ENCODE data around the gene GIT1.

Gene GIT1

DNA sequence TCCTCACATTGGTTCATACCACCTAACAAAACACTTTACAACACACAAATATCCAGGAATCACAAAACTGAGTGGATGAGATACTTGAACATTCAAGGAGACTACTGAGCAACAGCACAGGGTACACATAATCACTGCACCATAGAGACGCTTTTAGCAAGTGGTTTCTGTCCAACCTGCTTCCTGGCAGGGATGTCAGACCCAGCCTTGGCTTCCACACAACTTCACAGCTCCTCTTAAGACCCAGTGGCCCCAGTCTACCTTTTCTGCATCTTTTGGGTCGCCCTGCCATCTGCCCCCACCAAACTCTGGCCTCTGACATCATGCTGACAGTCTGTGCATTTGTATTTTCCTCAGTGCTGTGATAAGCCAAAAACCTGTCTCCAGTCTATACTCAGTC, 39.2 kb upstream of the GIT1 start:
- TF ChIP-seq TAF1 (IDR thresholded peaks at IDR 0.05; ENCODE audit: borderline replicate concordance, insufficient read depth, low read length): no peak
- TF ChIP-seq, protein P1, sequence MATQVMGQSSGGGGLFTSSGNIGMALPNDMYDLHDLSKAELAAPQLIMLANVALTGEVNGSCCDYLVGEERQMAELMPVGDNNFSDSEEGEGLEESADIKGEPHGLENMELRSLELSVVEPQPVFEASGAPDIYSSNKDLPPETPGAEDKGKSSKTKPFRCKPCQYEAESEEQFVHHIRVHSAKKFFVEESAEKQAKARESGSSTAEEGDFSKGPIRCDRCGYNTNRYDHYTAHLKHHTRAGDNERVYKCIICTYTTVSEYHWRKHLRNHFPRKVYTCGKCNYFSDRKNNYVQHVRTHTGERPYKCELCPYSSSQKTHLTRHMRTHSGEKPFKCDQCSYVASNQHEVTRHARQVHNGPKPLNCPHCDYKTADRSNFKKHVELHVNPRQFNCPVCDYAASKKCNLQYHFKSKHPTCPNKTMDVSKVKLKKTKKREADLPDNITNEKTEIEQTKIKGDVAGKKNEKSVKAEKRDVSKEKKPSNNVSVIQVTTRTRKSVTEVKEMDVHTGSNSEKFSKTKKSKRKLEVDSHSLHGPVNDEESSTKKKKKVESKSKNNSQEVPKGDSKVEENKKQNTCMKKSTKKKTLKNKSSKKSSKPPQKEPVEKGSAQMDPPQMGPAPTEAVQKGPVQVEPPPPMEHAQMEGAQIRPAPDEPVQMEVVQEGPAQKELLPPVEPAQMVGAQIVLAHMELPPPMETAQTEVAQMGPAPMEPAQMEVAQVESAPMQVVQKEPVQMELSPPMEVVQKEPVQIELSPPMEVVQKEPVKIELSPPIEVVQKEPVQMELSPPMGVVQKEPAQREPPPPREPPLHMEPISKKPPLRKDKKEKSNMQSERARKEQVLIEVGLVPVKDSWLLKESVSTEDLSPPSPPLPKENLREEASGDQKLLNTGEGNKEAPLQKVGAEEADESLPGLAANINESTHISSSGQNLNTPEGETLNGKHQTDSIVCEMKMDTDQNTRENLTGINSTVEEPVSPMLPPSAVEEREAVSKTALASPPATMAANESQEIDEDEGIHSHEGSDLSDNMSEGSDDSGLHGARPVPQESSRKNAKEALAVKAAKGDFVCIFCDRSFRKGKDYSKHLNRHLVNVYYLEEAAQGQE (IDR thresholded peaks at IDR 0.05; ENCODE audit: insufficient read depth in 1 of 2, low read depth in 2 of 2, low read length in 2 of 2): no peak
- TF ChIP-seq POLR2AphosphoS5 (IDR thresholded peaks at IDR 0.05; ENCODE audit: low read depth, low read length): no peak
- no peak for TF ChIP-seq SIN3A (IDR thresholded peaks at IDR 0.05; ENCODE audit: borderline replicate concordance, insufficient read depth, low read length)
- TF ChIP-seq FOXP2 (optimal IDR thresholded peaks at IDR 0.05; ENCODE audit: borderline replicate concordance, extremely low read depth, extremely low read length, insufficient read depth): no peak

DNA sequence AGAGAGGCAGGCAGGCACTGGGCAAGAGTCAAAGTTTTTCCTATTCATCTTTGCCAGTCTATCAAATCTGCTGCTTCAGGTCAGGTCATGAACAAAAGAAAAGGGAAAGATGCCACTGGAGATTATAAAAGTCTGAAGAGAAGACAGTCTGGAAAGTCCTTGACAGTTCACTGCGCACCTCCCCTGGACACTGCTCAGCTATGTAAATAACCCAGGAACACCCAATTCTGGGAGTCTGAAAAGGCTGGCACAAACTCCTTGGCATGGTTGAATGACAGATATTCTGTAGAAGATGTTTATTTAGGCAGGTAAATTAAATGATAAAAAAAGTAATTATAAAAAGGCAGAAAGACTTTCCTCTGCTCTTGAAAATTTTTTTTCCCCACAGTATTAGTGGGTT, 38.5 kb upstream of the GIT1 start:
- TF ChIP-seq SIN3A (IDR thresholded peaks at IDR 0.05; ENCODE audit: borderline replicate concordance, insufficient read depth, low read length) (no peak), TAF1 (IDR thresholded peaks at IDR 0.05; ENCODE audit: borderline replicate concordance, insufficient read depth, low read length) (no peak), POLR2AphosphoS5 (IDR thresholded peaks at IDR 0.05; ENCODE audit: low read depth, low read length) (no peak), FOXP2 (optimal IDR thresholded peaks at IDR 0.05; ENCODE audit: borderline replicate concordance, extremely low read depth, extremely low read length, insufficient read depth) (no peak)
- TF ChIP-seq, protein P1 (IDR thresholded peaks at IDR 0.05; ENCODE audit: insufficient read depth in 1 of 2, low read depth in 2 of 2, low read length in 2 of 2): no peak

DNA sequence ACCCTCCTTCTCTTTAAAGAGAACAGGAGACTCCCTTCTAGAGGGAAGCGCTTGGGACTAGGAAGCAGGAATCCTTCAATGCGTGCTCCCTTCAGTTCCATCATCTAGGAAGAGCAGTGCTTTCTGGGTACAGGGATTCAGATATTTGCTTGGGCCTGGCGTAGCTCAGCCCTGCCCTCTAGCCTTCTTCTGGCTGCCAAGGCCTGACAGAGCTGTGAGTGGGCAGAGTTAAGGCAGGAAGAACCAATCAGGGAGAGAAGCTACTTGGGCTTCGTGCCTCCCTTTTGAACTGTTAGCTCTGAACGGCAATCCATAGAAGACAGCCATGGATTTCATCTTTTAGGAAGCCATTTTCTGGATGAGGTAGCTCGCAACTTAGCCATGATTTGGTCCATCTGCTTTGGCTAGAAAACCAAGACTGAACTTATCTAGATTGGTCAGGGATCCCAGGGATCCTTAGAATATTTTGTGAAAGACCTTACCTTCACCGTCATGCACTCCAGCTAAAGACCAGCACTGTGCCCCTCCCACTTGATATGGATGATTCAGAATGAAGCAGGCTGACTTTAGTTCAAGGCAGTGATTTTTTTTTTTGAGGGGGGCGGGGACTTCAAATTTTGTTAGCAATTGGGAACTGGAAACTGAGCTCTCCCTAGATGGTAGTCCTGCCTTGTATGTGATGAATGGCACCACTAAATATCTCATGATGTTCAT, 35.7 kb upstream of the GIT1 start:
- TF ChIP-seq SIN3A (IDR thresholded peaks at IDR 0.05; ENCODE audit: borderline replicate concordance, insufficient read depth, low read length) (no peak), TAF1 (IDR thresholded peaks at IDR 0.05; ENCODE audit: borderline replicate concordance, insufficient read depth, low read length) (no peak)
- TF ChIP-seq, protein P1 (IDR thresholded peaks at IDR 0.05; ENCODE audit: insufficient read depth in 1 of 2, low read depth in 2 of 2, low read length in 2 of 2): no peak

DNA sequence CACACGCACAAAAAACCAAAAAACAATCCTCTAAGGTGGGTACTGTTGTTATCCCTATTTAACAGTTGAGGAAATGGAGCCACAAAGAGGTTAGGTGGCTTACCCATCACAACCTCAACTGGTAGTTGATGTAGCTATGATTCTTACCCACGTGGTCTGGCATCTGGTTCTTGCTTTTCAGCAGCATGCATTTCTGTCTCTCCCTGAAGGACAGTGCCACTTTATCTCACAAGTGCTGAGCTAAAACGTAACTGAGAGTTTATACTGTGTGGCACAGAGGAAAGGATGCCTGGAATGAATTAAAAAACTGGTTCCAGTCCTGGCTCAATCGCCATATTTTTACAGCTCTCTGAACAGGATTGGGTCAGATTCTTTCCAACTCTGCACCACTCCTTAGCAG, 35.1 kb upstream of the GIT1 start:
- no peak for TF ChIP-seq POLR2AphosphoS5 (IDR thresholded peaks at IDR 0.05; ENCODE audit: low read depth, low read length)
- TF ChIP-seq FOXP2 (optimal IDR thresholded peaks at IDR 0.05; ENCODE audit: borderline replicate concordance, extremely low read depth, extremely low read length, insufficient read depth): no peak
- TF ChIP-seq TAF1 (IDR thresholded peaks at IDR 0.05; ENCODE audit: borderline replicate concordance, insufficient read depth, low read length): no peak
- no peak for TF ChIP-seq SIN3A (IDR thresholded peaks at IDR 0.05; ENCODE audit: borderline replicate concordance, insufficient read depth, low read length)
- TF ChIP-seq, protein P1 (IDR thresholded peaks at IDR 0.05; ENCODE audit: insufficient read depth in 1 of 2, low read depth in 2 of 2, low read length in 2 of 2): no peak

DNA sequence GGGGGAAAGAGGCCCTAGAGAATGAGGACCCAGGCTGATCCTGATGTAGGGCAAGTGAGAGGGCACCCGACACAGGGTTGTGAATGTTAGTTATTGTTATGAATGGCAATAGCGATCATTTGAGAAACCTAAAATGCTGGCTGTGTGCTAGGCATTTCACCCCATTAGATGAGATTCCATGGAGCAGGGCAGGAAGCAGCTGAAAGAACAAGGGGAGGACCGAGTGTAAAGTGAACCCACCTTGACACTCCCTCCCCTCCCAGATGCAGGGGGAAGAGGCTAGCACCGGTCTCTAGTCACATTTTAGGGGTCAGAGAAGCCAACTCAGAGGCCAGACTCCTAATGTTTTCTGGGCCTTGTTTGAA, 33.8 kb upstream of the GIT1 start:
- TF ChIP-seq FOXP2 (optimal IDR thresholded peaks at IDR 0.05; ENCODE audit: borderline replicate concordance, extremely low read depth, extremely low read length, insufficient read depth) (no peak), POLR2AphosphoS5 (IDR thresholded peaks at IDR 0.05; ENCODE audit: low read depth, low read length) (no peak)
- TF ChIP-seq, protein P1 (IDR thresholded peaks at IDR 0.05; ENCODE audit: insufficient read depth in 1 of 2, low read depth in 2 of 2, low read length in 2 of 2): no peak

Data from PFSK-1 (cell line).